ENCODE measurements around the gene INSIG1. TPM values are rescaled to one million over a fixed set of nuclear protein-coding genes. Genes with fewer than 3 reads are reported as not detected.

Gene INSIG1
- total RNA-seq, 1 experiment from 2014 or later, result 298 TPM

DNA sequence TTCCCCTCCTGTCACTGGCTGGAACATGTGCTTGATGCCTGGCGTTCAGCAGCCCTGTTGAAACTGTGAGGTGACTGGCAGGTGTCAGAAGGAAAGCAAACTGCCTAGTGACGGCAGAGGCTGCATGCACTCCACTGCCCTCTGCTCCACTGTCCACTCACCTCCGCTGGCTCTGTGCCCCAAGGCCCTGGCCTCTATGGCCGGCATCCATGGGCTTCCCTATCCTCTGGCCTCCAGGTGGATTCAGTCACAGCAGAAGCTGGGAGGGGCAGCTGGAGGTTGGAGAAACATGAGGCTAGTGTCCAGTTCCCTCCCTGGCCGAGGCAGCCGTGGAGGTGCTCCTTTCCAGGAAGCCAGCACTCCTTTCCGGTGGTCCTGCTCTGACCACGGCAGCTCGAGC lies 31.2 kb upstream of the INSIG1 start:
- no peak for DNase-seq (ENCODE audit: low spot score)

DNA sequence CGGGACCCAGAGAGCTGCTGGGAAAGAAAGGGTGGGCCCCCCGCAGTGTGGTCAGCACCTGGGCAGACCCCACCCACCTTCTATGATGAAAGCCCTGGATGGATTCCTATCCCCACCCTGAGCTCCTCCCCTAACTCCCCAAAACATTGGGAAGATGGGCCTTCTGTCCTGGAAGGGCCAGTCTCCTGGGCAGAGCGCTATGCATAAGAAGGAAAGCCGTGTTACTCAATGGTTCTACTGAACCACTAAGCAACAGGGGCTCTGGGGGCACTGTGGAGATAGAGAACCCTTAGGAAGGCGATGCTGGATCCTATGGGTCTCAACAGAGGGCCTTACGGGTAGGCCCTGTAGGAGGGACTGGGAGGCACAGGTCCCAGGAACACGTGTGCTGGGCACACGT lies 30.7 kb upstream of the INSIG1 start:
- no peak for DNase-seq (ENCODE audit: low spot score)

DNA sequence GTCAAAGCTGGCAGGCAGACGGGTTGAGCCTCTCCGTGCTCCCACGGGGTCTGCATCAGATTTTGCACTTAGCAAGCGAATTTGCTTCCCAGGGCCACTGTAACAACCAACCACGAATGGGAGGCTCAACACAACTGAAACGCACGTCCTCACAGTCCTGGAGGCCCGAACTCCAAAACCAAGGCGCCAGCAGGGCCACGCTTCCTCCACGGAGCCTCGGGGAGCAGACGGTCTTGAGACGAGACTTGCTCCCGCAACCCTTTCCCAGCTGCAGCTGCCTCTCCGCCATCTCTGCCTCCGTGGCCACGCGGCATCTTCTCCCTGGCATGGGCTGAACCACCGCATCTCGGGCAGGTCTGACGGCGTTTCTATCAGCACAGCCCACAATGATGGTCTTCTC lies 30.2 kb upstream of the INSIG1 start:
- DNase-seq (ENCODE audit: low spot score), result no peak

GRCh38 chr7:155268211-155268610 lies 29.5 kb upstream of the INSIG1 start:
- DNase-seq (ENCODE audit: low spot score), result no peak

DNA sequence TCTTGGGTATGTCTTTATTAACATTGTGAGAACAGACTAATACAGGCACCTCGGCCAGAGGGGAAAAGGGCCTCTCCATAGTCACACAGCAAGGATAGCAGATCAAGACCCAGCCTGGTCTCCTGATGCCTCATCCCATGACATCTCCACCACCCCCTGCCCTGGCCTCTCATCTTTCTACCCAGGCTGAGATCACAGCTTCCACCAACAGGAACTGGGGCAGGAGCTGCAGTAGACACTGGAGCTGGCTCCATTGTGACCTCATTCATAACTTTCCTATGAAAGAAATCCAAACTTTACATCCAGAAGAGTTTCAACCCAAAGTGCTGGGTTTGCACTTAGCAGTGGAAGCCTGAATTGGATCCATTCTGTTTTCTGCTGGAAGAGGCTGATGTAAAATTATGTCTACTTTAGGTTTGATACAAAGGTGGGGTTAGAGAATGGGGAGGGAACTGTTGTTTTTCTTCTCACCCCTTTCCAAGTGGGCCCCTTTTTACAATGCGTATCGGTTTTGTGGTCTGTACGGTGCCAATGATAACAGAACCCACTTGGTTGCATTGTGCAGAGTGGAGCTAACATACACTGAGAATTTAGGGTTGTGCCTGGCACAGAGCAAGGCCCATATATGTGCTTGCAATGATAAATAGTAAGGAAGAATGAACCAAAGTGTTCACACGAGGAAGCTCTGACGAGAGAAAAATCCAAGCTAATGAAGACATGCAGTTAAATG lies 28.6 kb upstream of the INSIG1 start:
- DNase-seq (ENCODE audit: low spot score), result no peak

DNA sequence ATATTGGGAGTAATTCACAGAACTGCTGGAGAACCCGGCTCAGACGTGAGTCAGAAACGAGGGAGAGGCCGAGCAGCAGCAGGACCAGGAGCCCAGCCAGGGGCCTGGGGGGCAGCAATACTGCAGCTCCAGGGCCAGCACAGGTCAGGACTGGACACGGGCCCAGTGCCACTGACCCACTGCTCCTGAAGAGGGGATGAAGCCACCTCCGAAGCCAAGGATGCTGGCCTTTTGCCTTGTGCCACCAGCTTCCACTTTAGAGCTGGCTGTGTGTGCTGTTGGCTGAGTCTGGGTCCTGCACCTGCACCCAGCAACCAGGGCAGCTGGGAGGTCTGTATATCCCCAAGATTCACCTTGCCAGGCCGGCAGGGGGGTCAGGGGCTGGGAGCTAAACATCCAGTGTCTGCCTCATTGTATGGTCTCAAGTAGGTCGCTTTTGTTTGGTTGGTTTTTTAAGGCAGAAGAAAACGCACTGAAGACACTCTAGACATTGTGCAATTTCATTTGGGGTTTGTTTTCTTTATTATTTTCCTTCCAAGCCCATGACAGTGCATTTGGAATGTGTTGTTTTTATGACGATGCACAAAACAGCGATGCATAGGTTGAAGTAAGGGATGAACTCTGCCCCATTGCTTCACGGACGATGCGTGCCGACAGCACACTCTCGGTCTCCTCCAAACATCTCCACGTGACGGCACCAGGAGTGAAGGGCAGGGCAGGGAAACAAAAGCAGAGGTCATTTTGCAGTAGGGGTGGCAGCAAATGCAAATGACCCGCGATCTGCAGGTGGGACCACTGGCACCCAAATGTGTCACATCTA lies 27.7 kb upstream of the INSIG1 start:
- no peak for DNase-seq (ENCODE audit: low spot score)

- DNase-seq (ENCODE audit: low spot score), result no peak
Observed at GRCh38 chr7:155270861-155271260, 26.8 kb upstream of the INSIG1 start.

DNA sequence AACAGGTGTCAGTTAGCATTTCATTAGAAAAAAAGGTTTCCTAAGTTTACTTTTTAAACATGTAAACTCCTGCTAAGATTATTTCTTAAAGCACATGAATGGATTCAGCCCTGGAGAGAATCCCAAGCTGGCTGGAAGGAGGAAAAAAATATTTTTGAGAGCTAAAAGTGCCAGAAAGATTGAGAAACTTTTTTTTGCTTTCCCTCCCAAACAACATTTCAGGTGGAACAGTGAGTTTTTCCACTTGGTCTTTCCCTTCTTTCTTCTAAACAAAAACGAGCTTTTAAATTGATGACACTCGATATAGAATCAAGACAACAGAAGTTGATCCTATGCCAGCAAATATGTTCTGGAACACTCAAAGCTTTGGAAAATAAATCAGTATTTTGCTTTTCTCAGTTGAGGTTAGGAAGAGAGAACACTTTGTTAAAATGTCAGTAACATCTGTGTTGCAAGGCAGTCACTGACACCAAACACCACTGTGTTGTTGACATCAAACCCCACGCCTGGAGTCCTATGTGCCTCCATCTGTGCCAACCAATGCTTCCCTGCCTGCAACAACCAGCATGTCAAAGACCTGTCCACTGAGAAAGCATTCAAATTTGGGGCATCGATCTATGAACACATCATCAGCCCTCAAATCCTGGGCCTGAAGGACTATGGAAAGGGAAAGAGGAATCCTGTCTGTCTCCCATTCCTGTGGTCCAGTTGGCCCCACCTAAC lies 22.9 kb upstream of the INSIG1 start:
- no peak for DNase-seq (ENCODE audit: low spot score)

DNA sequence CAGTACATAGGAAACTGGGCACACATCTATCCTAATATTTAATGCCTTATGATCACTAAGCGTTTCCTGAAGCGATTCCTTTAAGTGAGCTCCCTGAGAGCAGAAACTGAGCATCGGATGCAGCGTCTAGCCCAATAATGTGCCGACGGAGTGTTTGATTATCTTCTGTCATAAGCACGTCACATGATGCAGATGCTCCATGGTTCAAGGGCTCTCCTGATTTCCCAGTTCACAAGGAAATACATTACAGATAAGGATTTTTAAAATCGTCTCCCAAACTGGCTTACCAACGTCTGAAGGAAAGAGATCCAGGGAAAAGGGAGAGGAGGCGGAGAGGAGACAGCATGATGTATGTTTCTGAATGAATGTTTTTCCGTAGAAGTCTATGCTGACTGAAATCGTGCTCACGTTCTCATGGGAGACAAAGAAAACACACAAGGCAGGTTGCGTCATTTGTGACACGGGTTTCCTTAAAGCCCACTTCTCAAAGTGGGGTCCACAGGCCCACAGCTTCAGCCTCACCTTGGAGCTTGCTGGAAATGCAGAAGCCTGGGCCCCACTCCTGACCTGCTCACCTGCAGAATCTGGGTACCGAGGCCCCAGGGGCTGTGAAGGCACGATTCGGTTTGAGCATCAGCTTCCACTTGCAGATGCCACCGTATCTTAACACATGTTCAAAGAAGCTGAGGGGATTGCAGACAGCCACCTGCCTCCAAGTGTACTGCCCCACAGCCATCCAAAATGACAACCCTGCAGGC lies 21.5 kb upstream of the INSIG1 start:
- no peak for DNase-seq (ENCODE audit: low spot score)

- DNase-seq (ENCODE audit: low spot score), result no peak
Observed at GRCh38 chr7:155276800-155277375, 20.8 kb upstream of the INSIG1 start.

GRCh38 chr7:155277385-155277994 lies 20.2 kb upstream of the INSIG1 start:
- DNase-seq (ENCODE audit: low spot score), result no peak

DNA sequence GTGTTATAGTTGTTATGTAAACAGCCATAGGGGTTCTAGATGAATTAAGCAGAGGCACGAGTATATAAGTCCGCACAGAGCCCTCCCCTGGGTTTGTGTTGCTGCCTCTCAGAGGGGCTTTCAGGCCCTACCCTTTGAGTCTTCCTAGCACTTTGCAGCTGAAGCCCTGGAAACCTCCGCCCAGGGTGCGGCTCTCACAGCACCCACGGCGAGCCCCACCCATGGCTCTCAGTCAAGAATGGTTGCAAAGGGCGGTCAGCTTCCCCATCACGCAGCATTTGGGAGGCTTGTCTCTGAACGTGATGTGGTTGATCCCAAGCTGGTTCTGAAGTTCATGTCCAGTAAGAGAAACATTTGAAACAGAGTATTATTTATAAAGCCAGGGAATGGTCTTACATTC lies 18.8 kb upstream of the INSIG1 start:
- no peak for DNase-seq (ENCODE audit: low spot score)

GRCh38 chr7:155279787-155280445 lies 17.8 kb upstream of the INSIG1 start:
- no peak for DNase-seq (ENCODE audit: low spot score)

GRCh38 chr7:155280446-155281397 lies 17.0 kb upstream of the INSIG1 start:
- DNase-seq (ENCODE audit: low spot score), result no peak

GRCh38 chr7:155281398-155281969 lies 16.2 kb upstream of the INSIG1 start:
- no peak for DNase-seq (ENCODE audit: low spot score)

DNA sequence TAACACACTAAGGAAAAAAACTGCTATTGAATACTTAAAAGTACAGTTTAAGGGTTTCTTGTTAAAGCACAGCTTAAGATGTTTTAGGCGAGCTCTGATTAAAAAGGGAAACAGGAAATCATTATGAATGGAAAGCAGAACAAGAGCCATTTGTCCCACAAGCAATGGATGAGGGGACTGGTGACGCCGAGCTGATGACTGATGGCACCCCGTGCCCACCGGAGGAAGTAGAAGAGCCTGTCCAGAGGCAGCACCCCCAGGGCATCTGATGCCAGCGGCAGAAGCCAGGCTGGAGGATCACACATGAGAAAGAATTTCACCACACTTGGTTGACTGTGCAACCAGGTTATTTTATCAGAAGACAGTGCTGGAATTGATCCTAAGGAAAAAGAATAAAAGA lies 15.0 kb upstream of the INSIG1 start:
- DNase-seq (ENCODE audit: low spot score), result no peak

DNA sequence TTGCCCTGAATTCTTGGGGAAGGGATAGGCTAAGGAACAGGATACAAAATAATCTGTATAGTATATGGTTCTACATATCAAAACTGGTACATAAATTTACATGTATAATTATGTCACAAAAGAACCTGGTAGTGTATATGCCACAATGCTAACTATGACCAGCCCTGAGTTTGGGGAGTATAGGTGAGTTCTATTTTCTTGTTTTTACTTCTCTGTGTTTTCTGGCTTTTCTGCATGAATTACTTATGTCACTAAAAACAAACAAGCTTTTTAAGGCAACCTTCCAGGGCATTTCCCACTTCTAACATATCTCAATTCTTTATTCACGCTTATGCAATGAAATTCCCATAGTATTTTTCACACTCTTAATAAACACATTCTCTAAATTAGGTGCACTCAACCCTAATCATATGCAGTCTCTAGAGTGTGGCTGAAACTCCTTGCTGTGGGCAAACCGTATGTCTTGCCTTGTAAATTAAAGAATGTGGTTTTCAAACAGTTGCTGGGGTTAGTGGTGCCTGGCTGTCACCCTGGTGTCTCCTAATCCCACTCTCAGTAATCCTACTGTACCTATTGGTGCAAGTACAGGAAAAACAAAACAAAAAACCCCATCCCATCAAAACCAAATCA lies 14.0 kb upstream of the INSIG1 start:
- no peak for DNase-seq (ENCODE audit: low spot score)

All from HT-29 (cell line).